ENCODE data around the gene VPS41.
"Not testable (repeated sequence)": the region's sequence is repeated elsewhere in the genome, so short reads cannot be mapped to it uniquely, and the experiment has no call there.

The VPS41 gene

DNA sequence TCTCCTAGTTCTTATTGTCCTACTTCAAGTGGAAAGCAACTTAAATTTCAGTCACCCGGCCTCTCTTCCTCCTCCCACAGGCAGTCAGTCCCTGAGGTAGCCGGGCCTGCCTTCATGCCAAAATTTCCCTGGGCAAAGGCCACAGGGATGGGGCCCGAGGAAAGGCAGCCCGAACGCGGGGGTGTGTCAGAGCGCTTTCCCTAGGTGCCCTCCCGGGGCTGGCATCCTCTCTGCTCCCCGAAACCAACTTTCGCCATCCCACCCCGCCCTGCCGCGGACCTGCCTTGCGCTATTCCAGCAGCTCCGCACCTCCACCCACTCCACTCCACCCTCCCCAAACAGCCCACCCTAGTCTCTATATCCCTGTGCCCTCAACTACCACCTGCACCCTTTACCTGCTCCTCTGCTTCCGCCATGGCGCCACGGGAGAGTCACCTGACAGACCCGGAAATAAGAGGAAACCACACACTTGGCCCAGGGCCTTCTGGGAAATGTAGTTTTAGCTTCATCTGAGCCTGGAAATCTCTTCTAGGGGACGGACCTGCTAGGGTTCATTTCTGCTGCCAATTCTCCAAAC lies at the start of gene VPS41:
VPS41 (minus strand) TSS at position 433 of the 577 bp plus-strand sequence; CDS start at position 416, 17 bp downstream.
- DNase-seq = peak; percentile 57 to 78

DNA sequence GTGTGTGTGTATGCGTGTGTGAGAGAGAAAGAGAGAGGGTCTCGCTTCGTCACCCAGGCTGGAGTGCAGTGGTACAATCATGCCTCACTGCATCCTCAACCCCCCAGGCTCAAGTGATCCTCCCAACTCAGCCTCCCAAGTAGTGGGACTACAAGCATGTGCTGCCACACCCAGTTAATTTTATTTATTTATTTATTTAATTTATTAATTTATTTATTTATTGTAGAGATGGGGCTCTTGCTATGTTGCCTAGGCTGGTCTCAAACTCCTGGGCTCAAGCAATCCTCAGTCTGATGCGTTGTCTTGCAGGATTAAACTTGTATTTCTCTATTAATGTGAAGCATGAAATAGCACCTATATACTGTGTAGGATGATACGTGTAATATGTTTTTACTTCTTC lies 46.9 kb upstream of the VPS41 start:
- no peak for DNase-seq

DNA sequence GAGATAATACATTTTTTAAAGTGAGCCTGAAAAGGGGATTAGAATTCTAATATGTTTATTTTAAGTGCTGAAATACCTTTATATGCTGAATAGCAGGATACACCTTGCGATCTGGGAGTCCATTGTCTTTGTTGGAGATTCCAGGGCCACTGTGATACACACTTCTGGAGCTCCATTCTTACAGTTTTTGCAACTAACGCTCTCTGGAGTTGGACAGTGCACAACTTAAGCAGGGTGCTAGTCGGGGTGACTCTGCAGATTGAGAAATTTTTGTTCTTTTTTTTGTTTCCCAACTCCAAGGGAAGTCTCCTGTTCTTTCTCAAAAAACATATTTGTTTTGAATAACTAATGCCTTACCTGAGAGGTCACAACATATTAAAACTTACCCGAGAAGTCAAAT lies 45.0 kb upstream of the VPS41 start:
- no peak for DNase-seq

DNA sequence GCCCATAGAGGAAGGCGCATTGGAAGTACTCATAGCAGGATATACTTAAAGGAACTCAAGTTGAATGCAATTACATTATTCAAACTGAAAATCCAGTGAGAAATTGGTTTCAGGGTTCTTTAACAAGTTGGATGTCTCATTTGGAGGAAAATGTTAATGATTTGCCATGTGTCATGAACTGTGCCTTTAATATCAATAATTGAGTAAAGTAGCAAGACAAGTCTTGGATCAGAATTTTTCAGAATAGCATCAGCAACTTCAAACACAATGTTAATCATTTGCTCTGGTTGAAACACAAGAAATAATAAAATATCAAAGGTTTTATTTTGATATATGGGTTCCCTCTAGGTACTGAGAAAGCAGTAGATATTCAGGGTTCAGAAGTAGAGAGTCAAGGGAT lies 44.2 kb upstream of the VPS41 start:
- DNase-seq = no peak

DNA sequence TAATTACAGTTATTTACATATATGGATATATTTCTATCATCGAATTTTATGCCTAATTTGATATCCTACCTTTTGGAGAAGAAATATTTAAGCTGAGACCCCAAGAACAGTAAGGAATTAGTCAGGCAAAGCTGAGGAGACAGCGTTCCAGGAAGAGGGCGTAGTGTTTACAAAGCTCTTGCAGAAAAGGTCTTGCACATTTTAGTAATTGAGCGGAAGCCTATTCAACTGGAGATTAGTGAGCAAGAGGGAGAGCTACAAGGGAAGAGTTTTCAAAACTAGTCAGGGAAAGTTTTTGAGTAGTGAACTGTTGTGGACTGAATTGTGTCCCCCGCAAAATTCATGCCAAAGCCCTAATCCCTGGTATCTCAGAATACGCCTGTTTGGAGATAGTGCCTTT lies 42.2 kb upstream of the VPS41 start:
- DNase-seq = no peak

DNA sequence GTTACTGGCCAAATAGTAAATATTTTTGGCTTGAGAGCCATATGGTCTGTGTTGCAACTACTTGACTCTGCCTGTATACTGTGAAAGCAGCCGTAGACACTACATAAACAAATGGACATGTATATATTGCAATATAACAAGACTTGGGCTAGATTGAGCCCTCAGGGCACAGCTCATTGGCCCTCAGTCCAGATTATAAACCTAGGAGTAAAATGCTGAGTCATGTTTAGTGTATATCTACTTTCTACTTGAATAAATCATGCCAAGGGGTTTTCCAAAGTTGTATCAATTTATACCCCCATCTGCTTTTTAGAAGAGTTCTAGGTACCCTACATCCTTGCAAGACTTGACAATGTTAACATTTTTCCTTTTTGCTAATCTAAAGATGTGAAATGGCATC lies 41.3 kb upstream of the VPS41 start:
- DNase-seq = no peak

DNA sequence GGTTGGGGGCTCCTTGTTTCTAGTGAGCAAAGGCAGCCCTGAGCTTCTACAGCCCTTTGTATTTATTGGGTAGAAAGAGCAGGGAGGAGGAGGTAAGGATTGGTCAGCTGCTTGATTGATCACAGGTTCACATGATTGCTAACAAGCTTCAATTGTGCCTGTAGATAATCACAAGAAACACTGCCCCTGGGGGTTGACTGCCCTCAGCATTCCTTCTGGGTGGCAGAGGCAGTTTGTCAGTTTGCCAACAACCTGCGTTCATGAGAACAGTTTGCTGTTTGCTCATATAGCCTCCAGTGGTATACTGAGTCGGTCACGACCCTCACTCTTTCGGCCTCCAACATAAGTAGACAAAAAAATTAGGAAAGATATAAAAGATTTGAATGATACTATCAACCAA lies 38.5 kb upstream of the VPS41 start:
- not testable (repeated sequence) for DNase-seq

DNA sequence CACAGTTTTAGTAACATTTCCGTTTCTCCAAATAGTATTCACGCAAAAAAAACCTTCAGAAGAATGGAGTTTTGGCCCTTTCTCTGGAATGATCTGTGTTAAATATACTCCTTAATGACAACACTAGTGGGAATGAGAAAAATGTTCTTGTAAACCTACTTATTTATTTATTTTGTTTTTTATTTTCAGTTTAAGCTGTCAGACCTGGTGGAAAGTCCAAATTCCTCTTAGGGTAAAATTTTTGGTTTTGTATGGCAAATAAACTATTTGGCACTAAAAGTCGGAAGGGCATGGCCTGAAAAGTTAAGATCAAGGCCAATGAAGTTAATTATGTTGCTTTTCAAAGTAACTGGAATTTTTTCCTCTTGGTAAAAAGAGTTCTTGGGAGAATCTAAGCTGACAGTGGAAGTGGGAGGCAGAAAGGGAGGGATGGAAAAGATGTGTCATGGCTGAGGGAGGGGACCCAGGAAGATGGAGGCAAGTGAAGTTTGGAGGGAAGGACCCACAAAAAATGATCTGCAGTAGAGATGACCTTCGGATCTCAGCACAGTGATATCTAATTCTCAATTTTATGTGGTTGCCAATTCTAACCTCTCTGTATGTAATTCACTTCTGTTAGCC lies 33.5 kb upstream of the VPS41 start:
- no peak for DNase-seq

DNA sequence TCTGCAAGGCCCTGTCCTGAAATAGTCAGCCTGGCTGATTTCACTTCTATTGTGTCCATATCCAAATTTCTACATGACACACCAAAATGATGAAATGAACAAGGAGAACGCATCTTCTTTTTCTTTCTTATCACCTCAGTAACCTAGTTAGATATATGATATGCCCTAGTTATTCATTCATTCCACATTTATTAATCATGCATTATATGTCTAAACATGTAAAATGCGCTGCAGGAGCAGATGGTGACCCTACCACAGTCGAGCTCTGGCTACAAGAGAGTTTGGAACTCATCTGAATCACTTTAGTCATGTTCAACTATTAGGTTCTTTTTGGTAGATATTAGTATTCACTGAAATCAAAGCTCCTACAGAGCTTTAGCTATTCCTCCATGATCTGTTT lies 31.8 kb upstream of the VPS41 start:
- DNase-seq = no peak

DNA sequence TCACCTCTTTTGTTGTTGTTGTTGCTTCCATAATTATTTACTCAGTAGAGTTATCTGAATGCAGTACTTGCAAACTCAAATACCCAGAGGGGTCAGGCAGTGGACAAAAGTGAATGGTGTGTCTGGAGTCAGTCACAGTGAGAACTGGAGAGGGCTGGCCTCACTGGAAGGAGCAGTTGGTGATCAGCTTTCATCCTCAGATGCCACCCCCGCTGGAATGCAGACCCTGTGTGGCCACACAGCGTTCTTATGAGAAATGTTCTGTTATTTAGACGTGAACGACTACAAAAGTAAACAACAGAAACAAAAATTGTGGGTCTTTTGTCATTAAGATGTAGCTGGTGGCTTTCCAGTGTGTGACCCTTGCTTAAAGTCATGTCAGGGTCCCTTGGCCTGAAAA lies 29.6 kb upstream of the VPS41 start:
- no peak for DNase-seq

DNA sequence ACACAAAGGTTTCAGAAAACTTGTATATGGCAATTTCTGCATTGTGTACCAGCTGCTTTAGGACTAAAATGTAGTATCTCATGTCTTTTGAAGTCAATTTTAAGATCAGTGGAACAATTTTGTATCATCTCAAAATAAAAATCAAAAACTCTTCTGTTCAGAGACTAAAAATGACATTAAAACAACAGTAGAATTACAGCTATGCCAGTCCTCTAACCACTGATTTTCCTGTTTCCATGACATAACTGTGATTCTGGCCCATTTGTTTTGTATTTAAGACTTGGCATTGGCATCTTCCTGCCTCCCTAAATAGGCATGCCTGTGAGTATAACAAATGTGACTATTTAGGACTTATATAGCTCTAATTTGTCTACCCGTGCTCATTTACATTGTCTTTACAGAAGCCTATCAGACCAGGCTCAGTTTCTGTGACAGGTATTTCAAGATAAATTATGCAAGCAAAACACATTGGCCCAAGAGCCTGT lies 29.1 kb upstream of the VPS41 start:
- no peak for DNase-seq

DNA sequence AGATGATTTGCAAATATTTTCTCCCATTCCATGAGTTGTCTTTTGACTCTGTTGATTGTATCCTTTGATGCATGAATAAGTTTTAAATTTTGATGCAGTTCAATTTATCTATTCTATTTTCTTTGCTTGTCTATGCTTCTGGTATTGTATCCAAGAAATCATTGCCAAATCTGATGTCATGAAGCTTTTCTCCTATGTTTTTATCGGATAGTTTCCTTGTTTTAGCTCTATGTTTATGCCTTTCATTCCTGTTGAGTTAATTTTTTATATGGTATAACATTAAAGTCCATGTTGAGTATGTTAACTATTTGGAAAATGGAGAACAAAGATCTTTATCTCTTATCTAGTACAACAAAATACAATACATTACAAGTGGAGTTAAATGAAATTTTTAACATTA lies 27.6 kb upstream of the VPS41 start:
- no peak for DNase-seq

DNA sequence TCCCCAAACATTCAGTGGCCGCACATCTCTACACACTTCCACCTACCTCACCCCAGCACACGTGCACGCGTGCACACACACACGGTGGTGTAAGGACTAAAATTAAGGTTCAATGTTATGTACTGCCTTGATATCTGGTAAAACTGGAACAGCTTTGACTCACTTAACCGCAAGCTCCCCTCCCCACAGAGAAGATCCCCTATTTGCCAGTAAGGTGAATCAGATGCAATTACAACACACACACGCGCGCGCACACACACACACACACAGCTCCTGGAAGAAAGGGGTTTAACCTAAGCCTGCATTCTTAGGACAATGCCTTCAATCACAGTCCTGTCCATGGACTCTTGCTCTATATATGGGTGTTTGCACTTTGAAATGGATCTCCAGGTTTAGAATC lies 25.5 kb upstream of the VPS41 start:
- DNase-seq = no peak

DNA sequence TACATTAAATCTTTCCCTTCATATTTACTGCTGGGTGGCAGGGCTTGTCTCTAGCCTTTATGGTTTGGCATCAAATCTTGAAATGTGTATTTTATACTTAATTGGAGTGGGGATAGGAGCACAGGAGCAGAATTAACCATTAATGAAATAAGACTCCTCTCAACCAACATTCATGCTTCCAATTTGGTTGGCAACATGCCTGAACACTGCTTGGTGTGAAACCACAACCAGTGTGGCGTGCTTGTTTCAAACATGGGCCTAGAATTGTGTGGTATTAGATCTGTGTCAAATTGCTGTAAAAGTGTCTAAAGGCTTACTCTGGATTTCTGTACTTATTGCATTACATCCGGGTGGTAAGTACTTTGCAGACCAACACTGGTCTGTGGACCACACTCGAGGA lies 25.1 kb upstream of the VPS41 start:
- DNase-seq = no peak

DNA sequence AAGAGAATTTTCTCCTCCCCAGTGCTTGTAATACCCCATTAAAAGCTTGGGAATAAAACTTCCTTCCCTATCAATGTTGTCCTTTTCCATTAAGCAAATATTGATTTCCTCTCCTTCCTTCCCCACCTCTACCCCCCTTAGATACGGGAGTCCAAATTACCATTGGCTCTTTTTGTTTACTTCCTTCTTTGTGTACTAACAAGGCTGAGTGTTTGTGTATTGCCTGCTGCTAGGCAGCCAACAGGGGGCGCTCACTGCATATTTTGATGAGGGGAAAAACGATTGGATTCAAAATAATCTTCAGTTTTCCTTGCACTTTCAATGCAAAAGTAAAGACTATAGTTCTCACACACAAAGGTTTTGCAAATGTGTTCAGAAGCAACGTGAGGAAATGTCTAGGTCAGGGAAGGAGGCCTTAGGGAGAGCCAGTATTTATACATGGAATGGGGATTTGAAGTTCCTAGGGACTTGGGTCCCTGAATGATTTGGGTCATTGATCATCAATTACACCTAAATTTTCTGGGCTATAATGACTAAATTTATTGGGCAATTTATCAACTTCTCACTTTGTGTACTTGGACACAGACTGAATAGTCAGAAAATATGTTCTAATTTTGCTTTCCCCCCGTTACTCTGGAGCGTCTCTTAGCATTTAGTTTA lies 23.6 kb upstream of the VPS41 start:
- peak in 1 of 2 experiments; percentile 42 for DNase-seq

DNA sequence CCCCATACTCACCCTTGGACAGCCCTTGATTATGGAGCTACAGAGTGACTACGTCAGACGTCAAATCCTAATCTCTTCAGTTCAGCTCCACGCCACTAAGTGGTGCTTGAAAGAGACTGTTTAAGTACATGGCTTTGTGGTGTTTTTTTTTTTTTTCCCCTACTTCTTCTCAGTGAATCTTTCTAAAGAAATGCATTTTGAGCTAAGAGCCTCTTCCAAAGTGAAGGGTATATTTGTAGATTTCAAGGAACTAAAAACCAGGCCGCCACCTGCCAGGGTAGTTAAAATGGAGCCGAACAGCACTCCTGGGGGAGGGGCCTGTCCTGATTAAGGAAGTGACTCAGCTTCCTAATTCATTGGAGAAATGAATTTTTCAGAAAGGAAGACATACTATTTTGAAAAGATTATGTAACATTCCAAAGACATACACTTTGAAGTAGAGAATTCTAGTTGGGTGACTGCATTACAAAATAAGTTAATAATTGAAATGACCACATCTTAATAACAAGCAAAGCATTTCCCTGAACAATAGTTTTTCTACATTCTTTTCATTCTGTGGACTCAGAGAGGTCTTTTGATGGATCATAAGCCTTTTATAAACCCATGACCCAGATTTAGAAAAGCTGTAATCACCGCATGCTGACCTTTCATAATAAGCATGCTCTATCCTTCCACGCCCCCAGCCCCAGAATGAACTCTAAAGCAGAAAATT lies 20.6 kb upstream of the VPS41 start:
- no peak for DNase-seq

DNA sequence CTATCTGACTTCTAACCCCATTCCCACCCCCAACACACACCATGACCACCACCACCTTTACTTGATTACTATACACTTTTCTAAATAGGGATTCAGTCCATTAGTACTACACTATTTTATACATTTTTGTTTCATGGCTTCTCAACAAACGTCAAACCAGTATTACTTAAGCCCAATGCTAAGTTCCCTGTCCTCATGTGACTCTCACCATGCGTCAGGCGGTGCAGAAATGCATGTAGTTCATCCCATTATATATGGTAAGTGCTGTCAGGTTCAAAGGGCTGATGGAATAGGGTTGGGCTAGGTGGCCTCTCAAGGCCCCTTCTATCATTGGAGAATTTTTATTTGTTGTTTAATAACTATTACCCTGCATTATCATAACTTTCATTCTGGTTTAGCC lies 19.5 kb upstream of the VPS41 start:
- DNase-seq = no peak

DNA sequence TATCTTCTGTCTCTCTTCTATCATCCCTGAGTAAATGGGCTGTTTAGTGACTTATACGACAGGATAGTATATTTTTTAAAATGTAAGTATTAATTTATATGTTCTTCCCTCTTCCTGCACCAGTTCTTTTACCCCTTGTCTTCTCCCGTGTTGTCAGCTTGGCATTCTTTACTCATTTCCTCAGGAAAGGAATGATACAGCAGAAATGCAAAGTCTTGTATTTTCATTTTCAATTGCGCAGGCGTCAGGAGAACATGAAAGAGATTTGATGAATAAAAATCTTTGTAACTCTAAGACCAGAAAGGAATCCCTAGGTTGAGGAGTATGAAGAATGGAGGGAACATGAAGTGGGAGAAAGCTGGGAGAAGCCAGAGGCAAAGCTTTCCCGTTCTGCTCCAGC lies 18.8 kb upstream of the VPS41 start:
- DNase-seq = no peak

DNA sequence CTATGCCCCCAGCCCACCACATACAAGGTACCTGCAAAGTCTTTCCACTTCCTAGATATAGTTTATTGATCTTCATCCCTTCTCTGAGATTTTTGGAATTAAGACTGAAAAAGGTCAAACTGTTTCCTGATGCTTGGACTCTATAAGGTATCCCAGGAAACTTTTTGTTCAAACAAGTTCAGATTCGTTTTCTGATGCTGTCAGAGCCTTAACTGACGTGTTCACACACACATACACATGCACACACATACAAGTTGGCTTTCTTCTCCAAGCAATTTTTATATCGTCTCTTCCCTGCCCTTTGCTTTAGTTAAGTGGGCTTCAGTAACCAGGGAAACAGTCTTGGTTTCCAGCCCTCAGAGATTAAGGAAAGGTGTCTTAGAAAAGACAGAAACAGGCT lies 11.7 kb upstream of the VPS41 start:
- DNase-seq = no peak

DNA sequence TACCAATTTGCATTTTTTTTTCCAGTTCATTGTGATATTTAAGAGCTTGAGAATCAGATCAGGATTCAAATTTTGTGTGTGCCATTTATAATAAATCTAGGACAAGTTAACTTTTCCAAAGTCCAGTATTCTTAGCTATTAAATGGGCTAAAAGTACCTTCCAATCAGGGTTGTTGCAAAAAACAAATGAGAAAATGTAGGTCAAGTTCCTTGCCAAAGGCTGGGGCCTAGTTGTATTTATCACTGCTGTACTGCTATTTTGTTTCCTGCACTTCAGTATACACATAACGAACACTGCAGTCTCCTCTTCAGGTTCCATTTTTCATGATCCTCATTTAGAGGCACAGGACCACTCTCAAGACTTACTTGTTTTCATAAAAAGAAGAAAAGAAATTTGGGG lies 7.4 kb upstream of the VPS41 start:
- no peak for DNase-seq

DNA sequence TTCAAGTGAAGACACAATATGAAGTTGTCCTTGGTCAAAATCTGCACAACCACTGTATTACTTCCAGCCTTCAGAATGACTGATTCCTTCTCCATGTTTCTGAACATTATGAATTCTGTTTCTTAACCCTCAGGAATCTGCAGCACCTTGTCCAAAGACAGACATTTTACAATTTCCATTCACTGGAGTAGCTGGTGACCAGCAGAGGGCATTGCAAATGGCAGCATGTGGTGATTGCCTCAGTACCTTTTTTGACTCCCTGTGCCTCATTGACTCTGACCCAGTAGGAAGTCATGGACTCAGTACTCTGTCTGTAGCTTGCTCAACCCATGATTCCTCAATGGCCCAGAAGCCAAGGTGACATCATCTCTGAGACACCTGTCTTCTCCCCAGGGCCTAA lies 879 bp upstream of the VPS41 start:
- no peak for DNase-seq

DNA sequence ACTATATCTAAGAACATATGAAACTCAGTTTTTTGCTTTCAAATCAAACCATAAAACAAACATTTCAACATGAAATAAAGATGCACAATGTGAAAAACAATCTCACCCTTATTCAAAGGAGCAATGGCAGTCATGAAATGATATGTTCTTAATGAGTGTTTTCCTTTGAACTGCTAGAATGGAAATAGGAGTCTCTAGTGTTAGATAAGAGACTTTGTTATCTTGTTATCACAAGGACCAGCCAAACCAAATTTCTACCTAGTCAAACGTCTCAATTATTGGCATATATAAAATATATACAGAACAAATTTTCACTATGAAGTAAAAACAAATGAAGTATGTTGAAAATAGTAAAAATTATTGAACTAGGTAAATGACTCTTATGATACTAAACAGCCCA lies 1.2 kb downstream of the VPS41 start:
- no peak for DNase-seq

DNA sequence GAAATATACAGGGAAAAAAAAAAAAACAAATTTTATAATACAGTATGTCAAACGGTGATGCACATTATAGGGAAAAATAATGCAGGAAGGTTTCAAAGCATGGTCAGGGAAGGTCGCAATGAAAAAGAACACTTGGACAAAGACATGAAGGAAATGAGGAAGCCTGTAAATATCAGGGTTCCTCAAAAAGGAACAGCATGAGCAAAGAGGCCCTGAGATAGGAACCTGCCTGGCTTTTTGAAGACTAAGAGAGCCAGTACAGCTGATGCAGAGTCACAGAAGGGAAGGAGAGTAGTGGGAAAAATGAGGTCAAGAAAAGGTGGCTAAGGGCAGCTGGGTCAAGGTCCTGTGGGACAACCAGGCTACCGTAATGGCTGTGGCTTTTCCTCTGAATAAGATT lies 1.9 kb downstream of the VPS41 start:
- no peak for DNase-seq

Measured in stimulated activated CD4-positive, alpha-beta T cell treated with anti-CD3 and anti-CD28 coated beads, Interleukin-4, amount 100 ng/mL, for 4 hours (primary cell).